GM11168 (cell line): ENCODE data around the gene IL4I1.

Source experiments
- in situ Hi-C: fragments of 300-500 bp; cut with MboI; formaldehyde crosslinking; loops from one replicate; pipeline ENCODE4 v1.12.0; 2022; ENCODE audit warnings: low sequenced_read_pairs; ENCODE audit not compliant: unreplicated experiment

IL4I1 gene

DNA sequence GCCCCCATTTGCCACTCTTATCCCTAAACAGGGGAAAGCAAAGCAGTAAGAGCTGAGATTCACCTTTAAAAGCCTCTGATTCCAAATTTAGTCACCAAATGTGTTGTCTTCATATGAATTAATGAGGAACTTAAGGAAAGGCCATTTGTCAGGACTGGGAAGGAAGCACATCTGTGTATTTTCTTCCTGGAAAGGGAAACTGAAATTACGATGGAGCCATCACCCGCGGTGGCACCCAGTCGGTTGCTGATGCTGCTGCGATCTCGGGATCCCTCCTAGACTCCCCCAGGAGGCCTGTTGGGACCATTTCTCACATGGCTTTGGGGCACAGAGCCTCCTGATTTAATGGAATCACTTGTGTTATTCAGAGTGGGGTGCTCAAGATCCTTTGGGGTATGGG is 7.4 kb upstream of the IL4I1 start:
- in situ Hi-C loops, result no loop called here

- in situ Hi-C loops, result no loop called here
Observed at GRCh38 chr19:49895566-49896297, 955 bp downstream of the IL4I1 start.

DNA sequence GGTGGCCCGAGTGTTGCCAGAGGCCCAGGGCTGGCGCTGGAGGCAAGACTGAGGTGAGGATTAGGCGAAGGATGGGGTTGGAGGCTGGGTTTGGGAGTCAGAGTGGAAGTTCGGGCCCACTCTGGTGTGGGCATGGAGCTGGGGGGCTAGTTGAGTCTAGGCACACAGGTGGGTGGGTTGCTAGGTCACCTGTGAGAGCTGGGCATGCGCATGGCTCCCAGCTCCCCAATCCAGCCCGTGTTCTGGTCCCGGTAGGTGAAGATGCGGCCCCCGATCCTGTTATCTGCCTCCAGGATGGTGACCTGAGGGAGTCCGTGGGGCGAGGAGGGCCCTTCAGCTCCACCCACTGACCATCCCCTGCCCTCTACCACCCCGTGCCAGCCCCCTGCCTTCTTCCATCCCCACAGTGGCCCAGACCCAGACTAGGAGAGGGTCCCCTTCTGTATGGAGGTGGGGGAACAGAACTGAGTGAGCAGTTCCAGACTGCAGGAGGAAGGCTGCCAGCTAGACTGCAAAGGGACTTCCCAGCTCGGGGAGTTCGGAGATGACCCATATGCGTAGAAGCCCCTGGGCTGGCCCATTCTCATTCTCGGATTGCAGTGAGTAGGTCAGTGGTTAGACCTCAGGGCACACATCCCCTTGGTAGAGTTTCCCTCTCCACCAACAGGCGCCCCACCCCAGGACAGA is 1.7 kb downstream of the IL4I1 start:
- in situ Hi-C loops, result no loop called here

DNA sequence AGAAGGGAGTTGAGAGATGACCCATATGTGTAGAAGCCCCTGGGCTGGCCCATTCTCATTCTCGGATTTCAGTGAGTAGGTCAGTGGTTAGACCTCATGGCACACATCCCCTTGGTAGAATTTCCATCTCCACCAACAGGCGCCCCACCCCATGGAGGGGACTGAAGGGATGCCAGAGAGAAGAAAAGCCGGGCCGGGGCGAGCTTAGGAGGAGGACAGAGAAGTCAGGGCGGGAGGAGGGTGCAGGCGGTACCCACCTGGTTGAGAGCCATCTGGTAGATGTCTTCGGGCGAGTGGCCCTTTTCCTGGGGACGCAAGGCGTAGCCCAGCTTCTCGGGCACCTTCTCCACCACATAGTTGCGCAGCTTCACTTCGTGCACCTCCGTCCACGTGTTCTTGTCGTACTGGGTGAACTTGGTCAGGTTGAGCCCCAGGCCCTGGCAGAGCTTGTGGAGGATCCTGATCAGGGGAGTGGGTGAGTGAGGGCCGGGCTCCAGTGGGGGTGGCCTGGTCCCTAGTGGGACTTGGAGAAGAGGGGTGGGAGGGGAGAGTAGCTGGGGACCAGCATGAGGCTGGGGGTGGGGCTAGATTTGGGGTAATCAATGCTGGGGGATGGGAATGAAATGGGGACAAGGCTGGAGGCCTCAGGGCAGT is 2.5 kb downstream of the IL4I1 start:
- in situ Hi-C loops, result no loop called here

DNA sequence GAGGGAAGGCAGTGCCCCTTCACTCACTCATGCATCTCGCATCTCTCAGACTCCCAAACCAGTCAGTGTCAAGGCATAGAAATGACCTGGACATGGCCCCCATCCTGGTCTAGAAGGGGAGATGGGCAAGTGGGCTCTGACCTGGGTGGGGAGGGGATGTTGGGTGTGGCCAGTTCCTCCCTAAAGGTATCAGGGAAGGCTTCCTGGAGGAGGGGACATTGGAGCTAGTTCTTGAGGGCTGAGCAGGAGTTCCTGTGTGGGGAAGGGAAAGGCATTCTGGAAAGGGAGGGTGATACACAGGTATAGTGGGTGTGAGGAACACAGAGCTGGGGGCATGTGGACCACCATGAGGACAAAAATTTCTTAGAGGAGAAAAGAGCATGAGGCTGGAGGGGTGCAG is 4.0 kb downstream of the IL4I1 start:
- in situ Hi-C loops, result no loop called here

DNA sequence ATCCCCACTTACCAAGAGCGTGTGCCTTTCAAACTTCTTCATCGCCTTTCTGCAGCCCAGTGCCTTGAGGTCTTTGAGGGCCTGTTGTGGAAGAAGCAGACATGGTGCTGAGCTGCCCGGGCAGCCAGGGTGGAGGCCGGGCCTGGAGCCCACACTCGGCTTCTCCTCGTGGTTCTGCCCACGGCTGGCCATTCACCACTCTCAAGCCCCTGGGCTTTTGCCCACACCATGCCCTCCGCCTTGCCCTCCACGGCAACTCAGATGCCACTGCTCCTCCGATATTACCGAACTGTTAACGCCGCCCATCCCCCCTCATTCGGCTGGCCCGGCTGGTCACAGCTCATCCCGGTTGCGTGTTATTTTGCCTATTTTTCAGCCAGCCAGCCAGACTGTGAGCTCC is 5.3 kb downstream of the IL4I1 start:
- in situ Hi-C loops, result no loop called here

GRCh38 chr19:49890349-49891311 is 6.1 kb downstream of the IL4I1 start:
- in situ Hi-C loops, result no loop called here

GRCh38 chr19:49889687-49890348 is 6.9 kb downstream of the IL4I1 start:
- in situ Hi-C loops, result no loop called here

DNA sequence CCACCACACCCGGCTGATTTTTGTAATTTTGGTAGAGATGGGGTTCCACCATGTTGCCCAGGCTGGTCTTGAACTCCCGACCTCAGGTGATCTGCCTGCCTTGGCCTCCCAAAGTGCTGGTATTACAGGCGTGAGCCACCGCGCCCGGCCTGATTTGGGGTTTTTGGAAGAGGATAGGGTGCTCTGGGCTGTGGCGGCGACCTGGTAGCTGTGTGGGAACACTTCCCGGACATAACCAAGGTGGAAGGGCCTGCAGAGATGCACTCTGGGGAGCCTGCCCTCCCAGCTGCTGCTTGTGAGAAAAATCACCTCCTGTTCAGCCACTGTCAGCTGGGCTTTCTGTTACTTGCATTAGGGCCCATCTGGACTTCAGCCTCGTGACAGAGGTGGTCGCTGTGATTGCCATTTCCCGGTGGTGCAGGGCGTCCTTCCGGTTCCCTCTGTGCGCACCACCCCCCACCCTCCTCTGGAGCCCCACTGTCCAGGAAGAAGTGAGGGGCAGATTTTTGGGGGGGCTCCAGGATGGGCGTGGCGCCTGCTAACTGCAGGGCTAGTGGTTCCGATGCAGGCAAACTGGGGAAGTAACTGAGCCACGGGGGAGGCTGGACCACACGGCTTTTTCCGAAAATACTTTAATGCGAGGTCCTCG is 7.5 kb downstream of the IL4I1 start:
- in situ Hi-C loops, result no loop called here

- in situ Hi-C loops, result no loop called here
Observed at GRCh38 chr19:49888510-49888824, 8.2 kb downstream of the IL4I1 start.

- in situ Hi-C loops, result no loop called here
Observed at GRCh38 chr19:49887665-49888509, 8.8 kb downstream of the IL4I1 start.

DNA sequence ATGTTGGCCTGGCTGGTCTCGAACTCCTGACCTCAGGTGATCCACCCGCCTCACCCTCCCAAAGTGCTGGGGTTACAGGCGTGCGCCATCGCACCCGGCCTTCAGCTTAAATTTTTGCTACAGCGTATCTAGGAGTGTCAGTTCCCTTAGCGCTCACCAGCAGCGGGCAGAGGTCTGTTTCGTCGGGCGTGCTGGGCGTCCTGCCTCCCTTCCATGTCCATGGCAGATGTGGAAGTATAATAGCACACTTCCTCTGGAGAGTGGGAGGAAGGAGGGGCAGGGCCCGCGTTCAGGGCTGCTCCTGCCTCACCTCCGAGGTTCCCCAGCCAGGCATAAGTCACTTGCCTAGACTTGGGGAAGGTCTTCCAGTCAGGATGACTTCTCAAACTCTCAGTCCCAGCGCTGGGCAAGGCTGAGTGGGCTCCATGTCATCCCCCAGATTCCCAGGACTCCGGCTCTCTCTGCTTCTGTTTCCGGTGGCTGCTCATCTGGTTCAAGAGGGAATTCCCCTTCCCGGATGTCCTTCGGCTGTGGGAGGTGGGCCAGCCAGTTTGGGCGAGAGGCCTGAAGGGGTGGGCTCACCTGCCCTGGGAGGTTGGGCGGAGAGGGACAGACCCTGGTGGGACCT is 9.5 kb downstream of the IL4I1 start:
- in situ Hi-C loops, result no loop called here

DNA sequence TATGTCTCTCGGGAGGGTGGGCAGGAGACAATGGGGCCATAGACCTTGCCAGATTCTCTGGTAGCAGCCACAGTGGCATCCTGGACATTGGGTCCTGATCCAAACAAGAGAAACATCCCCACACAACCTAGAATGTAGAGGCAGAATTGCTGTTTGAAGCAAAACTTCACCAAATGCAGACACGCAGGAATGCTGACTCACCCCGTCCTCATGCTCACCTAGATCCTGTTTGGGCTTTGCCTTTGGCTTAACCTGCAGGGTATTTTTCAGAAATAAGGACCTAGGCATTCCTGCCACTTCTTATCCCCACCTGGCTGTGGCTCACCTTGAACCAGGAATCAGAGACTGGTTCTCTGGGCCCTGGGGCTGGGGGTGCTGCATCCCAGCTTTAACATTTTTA is 11.9 kb downstream of the IL4I1 start:
- in situ Hi-C loops, result no loop called here

DNA sequence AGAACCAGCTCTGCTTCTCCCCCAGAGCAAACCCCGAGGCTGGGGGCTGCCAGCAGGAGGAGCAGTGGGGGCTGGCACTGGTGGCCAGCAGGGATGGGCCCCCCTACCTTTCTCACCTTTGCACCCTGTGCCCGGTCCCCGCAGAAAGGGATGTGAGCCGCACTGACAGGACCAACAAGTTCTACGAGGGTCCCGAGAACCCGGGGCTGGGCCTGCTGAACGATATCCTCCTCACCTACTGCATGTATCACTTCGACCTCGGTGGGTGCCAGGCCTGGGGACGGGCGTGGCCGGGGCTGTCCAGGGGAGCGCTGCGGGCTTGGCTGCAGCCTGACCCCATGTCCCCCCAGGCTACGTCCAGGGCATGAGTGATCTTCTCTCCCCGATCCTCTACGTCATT is 12.6 kb downstream of the IL4I1 start:
- in situ Hi-C loops, result no loop called here

GRCh38 chr19:49883094-49883493 is 13.6 kb downstream of the IL4I1 start:
- in situ Hi-C loops, result no loop called here

DNA sequence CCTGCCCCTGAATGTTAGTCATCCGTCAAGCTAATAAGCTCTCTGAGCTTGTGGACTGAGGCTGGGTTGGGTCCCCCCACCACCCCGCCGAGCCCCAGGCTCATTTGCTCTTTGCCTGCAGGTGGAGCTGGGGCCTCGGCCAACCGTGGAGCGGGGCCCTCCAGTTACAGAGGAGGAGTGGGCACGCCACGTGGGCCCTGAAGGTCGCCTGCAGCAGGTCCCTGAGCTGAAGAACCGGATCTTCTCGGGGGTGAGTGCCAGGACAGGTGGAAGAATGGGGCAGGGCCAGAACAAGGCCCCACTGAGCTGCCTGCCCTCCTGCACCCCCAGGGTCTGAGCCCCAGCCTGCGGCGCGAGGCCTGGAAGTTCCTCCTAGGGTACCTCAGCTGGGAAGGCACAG is 14.0 kb downstream of the IL4I1 start:
- in situ Hi-C loops, result no loop called here

DNA sequence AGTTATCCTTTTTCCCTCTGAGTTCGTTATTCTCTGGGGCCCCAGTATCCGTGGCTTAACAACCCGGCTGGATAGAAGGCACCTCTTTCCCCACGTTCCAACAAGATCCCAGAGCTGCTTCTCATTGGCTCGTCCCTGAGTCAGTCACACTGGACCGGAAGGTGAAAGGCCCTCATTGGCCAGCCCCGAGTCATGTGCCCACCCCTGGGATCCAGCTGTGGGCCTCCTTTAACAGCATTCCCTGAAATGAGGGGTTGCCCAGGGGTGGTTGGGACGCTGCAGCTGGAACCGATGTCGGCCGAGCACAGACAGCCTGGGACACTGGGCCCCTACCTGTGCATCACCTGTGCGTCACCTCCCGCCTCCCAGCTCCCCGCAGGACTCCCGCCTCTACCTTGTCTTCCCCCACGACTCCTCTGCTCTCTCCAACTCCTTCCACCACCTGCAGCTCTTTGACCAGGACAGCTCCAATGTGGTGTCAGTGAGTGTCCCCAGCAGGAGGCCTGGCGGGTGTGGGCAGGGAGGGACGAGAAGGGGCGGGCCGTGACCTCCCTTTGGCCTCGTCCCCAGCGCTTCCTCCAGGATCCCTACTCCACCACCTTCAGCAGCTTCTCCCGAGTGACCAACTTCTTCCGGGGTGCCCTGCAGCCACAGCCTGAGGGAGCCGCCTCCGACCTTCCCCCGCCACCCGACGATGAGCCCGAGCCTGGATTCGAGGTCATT is 14.9 kb downstream of the IL4I1 start:
- in situ Hi-C loops, result no loop called here

GRCh38 chr19:49881186-49881585 is 15.5 kb downstream of the IL4I1 start:
- in situ Hi-C loops, result no loop called here
